K562 (cell line): Measurements from ENCODE around the gene EFCAB7.

Source experiments
- CHD1 ChIP-seq: fragments of 200-600 bp; sonication (generic); IDR thresholded peaks from one replicate; pipeline ENCODE4 v1.6.1; 2012; ENCODE audit warnings: mild to moderate bottlenecking, moderate library complexity, low read length, inconsistent platforms
- HNRNPUL1 ChIP-seq: fragments of 200-400 bp; formaldehyde crosslinking; IDR thresholded peaks from 2 replicates; pipeline ENCODE4 v1.6.1; 2017; ENCODE audit warnings: low read length
- ILK ChIP-seq: fragments of 450-650 bp; IDR thresholded peaks from 2 replicates; pipeline ENCODE4 v1.6.1; 2016; ENCODE audit warnings: missing genetic modification characterization, low read depth, mild to moderate bottlenecking, missing compliant biosample characterization, moderate library complexity, borderline replicate concordance
- MCM2 ChIP-seq: fragments of 450-650 bp; IDR thresholded peaks from 2 replicates; pipeline ENCODE4 v1.6.1; 2017; ENCODE audit warnings: low read depth, mild to moderate bottlenecking
- MEIS2 ChIP-seq: fragments of 450-650 bp; IDR thresholded peaks from 2 replicates; pipeline ENCODE4 v1.6.1; 2014; ENCODE audit warnings: mild to moderate bottlenecking; ENCODE audit not compliant: partially characterized antibody
- ZNF780A ChIP-seq: fragments of 250-450 bp; sonication (Bioruptor Pico); IDR thresholded peaks from 2 replicates; pipeline ENCODE4 v1.5.0; 2021; ENCODE audit warnings: mild to moderate bottlenecking
- TF ChIP-seq, protein P1 (sequence below), 3 experiments: IDR thresholded peaks in 2 of 3; conservative IDR thresholded peaks in 1 of 3; 2 replicates each; pipeline ENCODE4 v1.5.1; 2011 to 2012; ENCODE audit warnings: low read length in 3 of 3, mild to moderate bottlenecking in 3 of 3, control low read depth in 2 of 3, improper control_type of control experiment in 1 of 3, inconsistent platforms in 1 of 3, low read depth in 1 of 3, mixed read lengths in 1 of 3, moderate library complexity in 1 of 3; ENCODE audit not compliant: insufficient read depth in 2 of 3
- TF ChIP-seq, protein P2 (sequence below): fragments of 250-450 bp; sonication (Bioruptor Pico); IDR thresholded peaks from 2 replicates; pipeline ENCODE4 v1.9.0; 2021; ENCODE audit warnings: mild to moderate bottlenecking
- TF ChIP-seq, protein P3 (sequence below): sonication (generic); formaldehyde crosslinking; IDR thresholded peaks from 2 replicates; pipeline ENCODE4 v1.8.1; 2023; ENCODE audit warnings: mild to moderate bottlenecking, missing genetic modification reagents
- TF ChIP-seq, protein P4 (sequence below): IDR thresholded peaks from 2 replicates; pipeline ENCODE4 v1.6.1; 2016; ENCODE audit warnings: missing genetic modification characterization, missing compliant biosample characterization
- TF ChIP-seq, protein P5 (sequence below): sonication (generic); formaldehyde crosslinking; IDR thresholded peaks from 2 replicates; pipeline ENCODE4 v1.5.0; 2020; ENCODE audit warnings: missing genetic modification reagents
- TF ChIP-seq, protein P6 (sequence below), 2 experiments: fragments of 450-650 bp; IDR thresholded peaks; 2 replicates each; pipeline ENCODE4 v1.6.1; 2016; ENCODE audit warnings: mild to moderate bottlenecking in 2 of 2, borderline replicate concordance in 1 of 2, low read depth in 1 of 2, moderate library complexity in 1 of 2
- TF ChIP-seq, protein P7 (sequence below): sonication (generic); formaldehyde crosslinking; IDR thresholded peaks from 2 replicates; pipeline ENCODE4 v1.9.0; 2022; ENCODE audit warnings: mild to moderate bottlenecking, missing genetic modification reagents
- TF ChIP-seq, protein P8 (sequence below): fragments of 250-450 bp; sonication (Bioruptor Pico); IDR thresholded peaks from 2 replicates; pipeline ENCODE4 v1.5.0; 2021

DNA sequence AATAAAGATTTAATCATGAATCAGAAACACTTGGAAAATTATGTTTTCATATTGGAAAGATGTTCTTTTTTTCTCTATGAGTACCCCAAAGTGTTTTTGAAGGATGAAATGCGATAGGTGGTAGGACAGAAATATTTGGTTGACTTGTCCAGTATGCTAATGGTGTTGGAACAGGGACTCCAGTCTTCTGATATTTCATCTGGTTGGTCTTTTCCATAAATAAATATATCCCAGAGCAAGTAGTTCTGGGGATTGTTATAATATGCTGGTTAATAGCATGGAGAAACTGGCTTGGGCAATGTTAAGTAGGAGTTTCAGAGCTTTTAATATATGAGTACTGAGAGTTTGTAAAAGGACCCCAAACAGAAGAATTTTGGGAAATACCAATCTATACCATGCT, 78.6 kb downstream of the EFCAB7 start:
- TF ChIP-seq, protein P1, sequence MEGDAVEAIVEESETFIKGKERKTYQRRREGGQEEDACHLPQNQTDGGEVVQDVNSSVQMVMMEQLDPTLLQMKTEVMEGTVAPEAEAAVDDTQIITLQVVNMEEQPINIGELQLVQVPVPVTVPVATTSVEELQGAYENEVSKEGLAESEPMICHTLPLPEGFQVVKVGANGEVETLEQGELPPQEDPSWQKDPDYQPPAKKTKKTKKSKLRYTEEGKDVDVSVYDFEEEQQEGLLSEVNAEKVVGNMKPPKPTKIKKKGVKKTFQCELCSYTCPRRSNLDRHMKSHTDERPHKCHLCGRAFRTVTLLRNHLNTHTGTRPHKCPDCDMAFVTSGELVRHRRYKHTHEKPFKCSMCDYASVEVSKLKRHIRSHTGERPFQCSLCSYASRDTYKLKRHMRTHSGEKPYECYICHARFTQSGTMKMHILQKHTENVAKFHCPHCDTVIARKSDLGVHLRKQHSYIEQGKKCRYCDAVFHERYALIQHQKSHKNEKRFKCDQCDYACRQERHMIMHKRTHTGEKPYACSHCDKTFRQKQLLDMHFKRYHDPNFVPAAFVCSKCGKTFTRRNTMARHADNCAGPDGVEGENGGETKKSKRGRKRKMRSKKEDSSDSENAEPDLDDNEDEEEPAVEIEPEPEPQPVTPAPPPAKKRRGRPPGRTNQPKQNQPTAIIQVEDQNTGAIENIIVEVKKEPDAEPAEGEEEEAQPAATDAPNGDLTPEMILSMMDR (IDR thresholded peaks at IDR 0.05 in 2 of 3, conservative IDR thresholded peaks at IDR 0.05 in 1 of 3; ENCODE audit: insufficient read depth in 2 of 3, low read depth in 1 of 3, low read length in 3 of 3), result no peak
- TF ChIP-seq, protein P2, sequence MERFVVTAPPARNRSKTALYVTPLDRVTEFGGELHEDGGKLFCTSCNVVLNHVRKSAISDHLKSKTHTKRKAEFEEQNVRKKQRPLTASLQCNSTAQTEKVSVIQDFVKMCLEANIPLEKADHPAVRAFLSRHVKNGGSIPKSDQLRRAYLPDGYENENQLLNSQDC (CRISPR knock-in tag), result no peak
- TF ChIP-seq, protein P3, sequence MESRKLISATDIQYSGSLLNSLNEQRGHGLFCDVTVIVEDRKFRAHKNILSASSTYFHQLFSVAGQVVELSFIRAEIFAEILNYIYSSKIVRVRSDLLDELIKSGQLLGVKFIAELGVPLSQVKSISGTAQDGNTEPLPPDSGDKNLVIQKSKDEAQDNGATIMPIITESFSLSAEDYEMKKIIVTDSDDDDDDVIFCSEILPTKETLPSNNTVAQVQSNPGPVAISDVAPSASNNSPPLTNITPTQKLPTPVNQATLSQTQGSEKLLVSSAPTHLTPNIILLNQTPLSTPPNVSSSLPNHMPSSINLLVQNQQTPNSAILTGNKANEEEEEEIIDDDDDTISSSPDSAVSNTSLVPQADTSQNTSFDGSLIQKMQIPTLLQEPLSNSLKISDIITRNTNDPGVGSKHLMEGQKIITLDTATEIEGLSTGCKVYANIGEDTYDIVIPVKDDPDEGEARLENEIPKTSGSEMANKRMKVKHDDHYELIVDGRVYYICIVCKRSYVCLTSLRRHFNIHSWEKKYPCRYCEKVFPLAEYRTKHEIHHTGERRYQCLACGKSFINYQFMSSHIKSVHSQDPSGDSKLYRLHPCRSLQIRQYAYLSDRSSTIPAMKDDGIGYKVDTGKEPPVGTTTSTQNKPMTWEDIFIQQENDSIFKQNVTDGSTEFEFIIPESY (CRISPR knock-in tag), result no peak
- TF ChIP-seq, protein P4, sequence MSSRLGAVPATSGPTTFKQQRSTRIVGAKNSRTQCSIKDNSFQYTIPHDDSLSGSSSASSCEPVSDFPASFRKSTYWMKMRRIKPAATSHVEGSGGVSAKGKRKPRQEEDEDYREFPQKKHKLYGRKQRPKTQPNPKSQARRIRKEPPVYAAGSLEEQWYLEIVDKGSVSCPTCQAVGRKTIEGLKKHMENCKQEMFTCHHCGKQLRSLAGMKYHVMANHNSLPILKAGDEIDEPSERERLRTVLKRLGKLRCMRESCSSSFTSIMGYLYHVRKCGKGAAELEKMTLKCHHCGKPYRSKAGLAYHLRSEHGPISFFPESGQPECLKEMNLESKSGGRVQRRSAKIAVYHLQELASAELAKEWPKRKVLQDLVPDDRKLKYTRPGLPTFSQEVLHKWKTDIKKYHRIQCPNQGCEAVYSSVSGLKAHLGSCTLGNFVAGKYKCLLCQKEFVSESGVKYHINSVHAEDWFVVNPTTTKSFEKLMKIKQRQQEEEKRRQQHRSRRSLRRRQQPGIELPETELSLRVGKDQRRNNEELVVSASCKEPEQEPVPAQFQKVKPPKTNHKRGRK (tag), result no peak
- TF ChIP-seq, protein P5, sequence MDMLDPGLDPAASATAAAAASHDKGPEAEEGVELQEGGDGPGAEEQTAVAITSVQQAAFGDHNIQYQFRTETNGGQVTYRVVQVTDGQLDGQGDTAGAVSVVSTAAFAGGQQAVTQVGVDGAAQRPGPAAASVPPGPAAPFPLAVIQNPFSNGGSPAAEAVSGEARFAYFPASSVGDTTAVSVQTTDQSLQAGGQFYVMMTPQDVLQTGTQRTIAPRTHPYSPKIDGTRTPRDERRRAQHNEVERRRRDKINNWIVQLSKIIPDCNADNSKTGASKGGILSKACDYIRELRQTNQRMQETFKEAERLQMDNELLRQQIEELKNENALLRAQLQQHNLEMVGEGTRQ (CRISPR knock-in tag), result no peak
- TF ChIP-seq MEIS2 (no peak), HNRNPUL1 (no peak), ZNF780A (CRISPR knock-in tag) (no peak), ILK (tag) (no peak), MCM2 (no peak), CHD1 (no peak)
- TF ChIP-seq, protein P6, sequence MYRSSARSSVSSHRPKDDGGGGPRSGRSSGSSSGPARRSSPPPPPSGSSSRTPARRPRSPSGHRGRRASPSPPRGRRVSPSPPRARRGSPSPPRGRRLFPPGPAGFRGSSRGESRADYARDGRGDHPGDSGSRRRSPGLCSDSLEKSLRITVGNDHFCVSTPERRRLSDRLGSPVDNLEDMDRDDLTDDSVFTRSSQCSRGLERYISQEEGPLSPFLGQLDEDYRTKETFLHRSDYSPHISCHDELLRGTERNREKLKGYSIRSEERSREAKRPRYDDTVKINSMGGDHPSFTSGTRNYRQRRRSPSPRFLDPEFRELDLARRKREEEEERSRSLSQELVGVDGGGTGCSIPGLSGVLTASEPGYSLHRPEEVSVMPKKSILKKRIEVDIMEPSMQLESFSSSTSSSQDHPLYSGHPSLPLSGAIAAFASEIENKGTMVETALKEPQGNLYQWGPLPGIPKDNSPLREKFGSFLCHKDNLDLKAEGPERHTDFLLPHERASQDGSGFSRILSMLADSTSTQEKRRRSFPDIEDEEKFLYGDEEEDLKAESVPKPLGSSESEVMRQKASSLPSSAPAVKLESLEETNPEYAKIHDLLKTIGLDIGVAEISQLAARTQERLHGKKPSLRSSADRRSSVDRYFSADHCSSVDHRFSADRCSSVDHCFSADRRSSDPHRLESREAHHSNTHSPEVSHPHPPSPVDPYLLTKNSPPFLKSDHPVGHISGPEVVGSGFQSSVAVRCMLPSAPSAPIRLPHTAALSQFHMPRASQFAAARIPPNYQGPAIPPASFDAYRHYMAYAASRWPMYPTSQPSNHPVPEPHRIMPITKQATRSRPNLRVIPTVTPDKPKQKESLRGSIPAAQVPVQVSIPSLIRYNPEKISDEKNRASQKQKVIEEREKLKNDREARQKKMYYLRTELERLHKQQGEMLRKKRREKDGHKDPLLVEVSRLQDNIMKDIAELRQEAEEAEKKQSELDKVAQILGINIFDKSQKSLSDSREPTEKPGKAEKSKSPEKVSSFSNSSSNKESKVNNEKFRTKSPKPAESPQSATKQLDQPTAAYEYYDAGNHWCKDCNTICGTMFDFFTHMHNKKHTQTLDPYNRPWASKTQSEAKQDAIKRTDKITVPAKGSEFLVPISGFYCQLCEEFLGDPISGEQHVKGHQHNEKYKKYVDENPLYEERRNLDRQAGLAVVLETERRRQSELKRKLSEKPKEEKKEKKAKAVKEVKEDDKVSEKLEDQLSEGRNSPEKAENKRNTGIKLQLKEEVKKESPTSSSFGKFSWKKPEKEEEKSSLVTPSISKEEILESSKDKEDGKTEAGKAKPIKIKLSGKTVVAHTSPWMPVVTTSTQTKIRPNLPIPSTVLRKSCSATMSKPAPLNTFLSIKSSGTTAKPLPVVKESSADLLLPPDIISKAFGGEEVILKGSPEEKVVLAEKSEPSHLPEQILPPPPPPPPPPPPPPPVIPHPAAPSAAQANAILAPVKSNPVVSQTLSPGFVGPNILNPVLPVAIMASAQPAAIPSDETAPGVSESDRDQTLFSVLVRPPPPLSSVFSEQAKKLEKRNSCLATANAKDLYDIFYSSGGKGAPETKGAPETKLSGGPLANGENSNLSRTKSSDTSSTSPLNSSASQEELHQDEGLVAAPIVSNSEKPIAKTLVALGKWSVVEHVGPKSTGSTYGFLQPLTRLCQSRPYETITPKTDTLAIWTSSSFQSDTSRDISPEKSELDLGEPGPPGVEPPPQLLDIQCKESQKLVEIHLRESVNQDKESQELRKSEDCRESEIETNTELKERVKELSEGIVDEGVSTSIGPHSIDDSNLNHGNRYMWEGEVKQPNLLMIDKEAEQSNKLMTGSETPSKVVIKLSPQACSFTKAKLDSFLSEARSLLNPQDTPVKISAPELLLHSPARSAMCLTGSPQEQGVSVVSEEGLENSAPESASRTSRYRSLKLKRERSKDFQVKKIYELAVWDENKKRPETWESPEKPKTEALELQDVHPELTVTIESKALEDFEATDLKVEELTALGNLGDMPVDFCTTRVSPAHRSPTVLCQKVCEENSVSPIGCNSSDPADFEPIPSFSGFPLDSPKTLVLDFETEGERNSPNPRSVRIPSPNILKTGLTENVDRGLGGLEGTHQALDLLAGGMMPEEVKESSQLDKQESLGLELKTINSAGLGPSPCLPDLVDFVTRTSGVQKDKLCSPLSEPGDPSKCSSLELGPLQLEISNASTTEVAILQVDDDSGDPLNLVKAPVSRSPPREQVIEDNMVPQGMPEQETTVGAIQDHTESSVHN (IDR thresholded peaks at IDR 0.05; ENCODE audit: borderline replicate concordance in 1 of 2, low read depth in 1 of 2), result no peak
- TF ChIP-seq, protein P7, sequence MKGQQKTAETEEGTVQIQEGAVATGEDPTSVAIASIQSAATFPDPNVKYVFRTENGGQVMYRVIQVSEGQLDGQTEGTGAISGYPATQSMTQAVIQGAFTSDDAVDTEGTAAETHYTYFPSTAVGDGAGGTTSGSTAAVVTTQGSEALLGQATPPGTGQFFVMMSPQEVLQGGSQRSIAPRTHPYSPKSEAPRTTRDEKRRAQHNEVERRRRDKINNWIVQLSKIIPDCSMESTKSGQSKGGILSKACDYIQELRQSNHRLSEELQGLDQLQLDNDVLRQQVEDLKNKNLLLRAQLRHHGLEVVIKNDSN (CRISPR knock-in tag), result no peak
- TF ChIP-seq, protein P8, sequence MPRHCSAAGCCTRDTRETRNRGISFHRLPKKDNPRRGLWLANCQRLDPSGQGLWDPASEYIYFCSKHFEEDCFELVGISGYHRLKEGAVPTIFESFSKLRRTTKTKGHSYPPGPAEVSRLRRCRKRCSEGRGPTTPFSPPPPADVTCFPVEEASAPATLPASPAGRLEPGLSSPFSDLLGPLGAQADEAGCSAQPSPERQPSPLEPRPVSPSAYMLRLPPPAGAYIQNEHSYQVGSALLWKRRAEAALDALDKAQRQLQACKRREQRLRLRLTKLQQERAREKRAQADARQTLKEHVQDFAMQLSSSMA (CRISPR knock-in tag), result no peak
